ENCODE data around the gene ITGA1. TPM values are rescaled to one million over a fixed set of nuclear protein-coding genes. Genes with fewer than 3 reads are reported as not detected.

The ITGA1 gene
- total and polyA plus RNA-seq, 4 donors = 17.8 to 152 (median 98.5) TPM

- H3K9me3 ChIP-seq (ENCODE audit: control insufficient read depth, low read length) = no peaks in the 10 kb centered on the region
- no peak for DNase-seq
- 21 to 25% methylated on average over 3 of the region's 3 CpGs for WGBS, 2 donors
- H3K4me1 ChIP-seq (ENCODE audit: control insufficient read depth in 1 of 2, insufficient read depth in 2 of 2, low read length in 2 of 2) = no peaks in the 10 kb centered on the region
- H3K36me3 ChIP-seq (ENCODE audit: control insufficient read depth in 1 of 2, insufficient read depth in 2 of 2, low read length in 1 of 2) = peaks cover 0 to 5% of the 10 kb centered on the region in 2 donors
- no peak overlapping the region for H3K4me3 ChIP-seq (ENCODE audit: low read length in 2 of 2)
- no peaks in the 10 kb centered on the region for H3K27me3 ChIP-seq (ENCODE audit: control insufficient read depth in 1 of 2, insufficient read depth in 2 of 2, low read length in 1 of 2)
- no peak overlapping the region for H3K27ac ChIP-seq (ENCODE audit: low read depth in 1 of 2, low read length in 2 of 2)
- peak; percentile 63 for ATAC-seq (ENCODE audit: low FRiP score)
- intact Hi-C loops (cut with DNase I) = no loop called here
Measured at GRCh38 chr5:52875827-52876226, 88.1 kb downstream of the ITGA1 start.

DNA sequence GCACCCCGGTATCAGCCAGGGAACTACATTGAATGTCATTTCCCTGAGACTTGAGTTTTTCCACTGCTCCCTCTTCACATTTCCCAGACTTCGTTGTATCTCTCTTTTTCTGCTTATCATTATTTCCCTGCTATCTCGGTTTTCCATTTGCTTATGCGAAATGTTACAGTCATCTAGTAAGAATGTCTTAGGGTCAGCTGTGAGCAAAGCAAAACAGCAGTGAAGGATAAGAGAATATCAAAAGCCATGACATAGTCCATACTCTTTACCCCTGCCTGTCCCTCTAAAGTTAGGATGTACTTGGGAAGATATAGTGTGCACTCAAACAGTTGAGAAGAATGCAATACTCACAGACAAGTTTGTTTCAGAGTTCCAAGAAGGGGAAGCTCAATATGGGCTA, 88.7 kb downstream of the ITGA1 start:
- intact Hi-C loops (cut with DNase I) = no loop called here
- no peak for DNase-seq
- H3K4me3 ChIP-seq (ENCODE audit: low read length in 2 of 2) = no peak overlapping the region
- 16 to 19% methylated on average over 4 of the region's 4 CpGs for WGBS, 2 donors
- no peak for ATAC-seq (ENCODE audit: low FRiP score)
- no peaks in the 10 kb centered on the region for H3K4me1 ChIP-seq (ENCODE audit: control insufficient read depth in 1 of 2, insufficient read depth in 2 of 2, low read length in 2 of 2)
- no peaks in the 10 kb centered on the region for H3K9me3 ChIP-seq (ENCODE audit: control insufficient read depth, low read length)
- H3K27me3 ChIP-seq (ENCODE audit: control insufficient read depth in 1 of 2, insufficient read depth in 2 of 2, low read length in 1 of 2) = no peaks in the 10 kb centered on the region
- H3K27ac ChIP-seq (ENCODE audit: low read depth in 1 of 2, low read length in 2 of 2) = no peak overlapping the region
- peaks cover 0 to 5% of the 10 kb centered on the region in 2 donors for H3K36me3 ChIP-seq (ENCODE audit: control insufficient read depth in 1 of 2, insufficient read depth in 2 of 2, low read length in 1 of 2)

DNA sequence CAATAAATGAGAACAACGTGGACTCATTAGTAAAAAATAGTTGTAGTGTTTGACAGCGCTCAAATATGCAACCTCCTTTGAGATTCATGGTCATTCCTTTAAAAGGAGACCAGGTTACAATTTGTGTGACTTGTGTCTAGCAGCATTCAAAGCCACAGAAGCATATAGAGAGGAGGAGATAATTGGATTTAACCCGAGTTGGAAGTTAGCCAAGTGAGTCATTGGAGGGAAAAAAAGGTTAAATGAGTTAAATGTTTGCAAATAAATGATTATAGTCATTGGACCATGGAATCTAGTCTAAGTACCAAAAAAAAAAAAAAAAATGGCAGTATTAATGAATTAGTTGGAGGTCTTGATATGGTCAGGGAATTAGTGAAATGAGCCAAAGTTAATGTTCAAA, 90.9 kb downstream of the ITGA1 start:
- peaks cover 0 to 5% of the 10 kb centered on the region in 2 donors for H3K36me3 ChIP-seq (ENCODE audit: control insufficient read depth in 1 of 2, insufficient read depth in 2 of 2, low read length in 1 of 2)
- ATAC-seq (ENCODE audit: low FRiP score) (no peak), DNase-seq (no peak)
- H3K9me3 ChIP-seq (ENCODE audit: control insufficient read depth, low read length) = no peaks in the 10 kb centered on the region
- H3K4me3 ChIP-seq (ENCODE audit: low read length in 2 of 2) = no peak overlapping the region
- H3K4me1 ChIP-seq (ENCODE audit: control insufficient read depth in 1 of 2, insufficient read depth in 2 of 2, low read length in 2 of 2) = peaks cover 0 to 1% of the 10 kb centered on the region in 2 donors
- no peak overlapping the region for H3K27ac ChIP-seq (ENCODE audit: low read depth in 1 of 2, low read length in 2 of 2)
- H3K27me3 ChIP-seq (ENCODE audit: control insufficient read depth in 1 of 2, insufficient read depth in 2 of 2, low read length in 1 of 2) = no peaks in the 10 kb centered on the region
- 79 to 84% methylated on average over 3 of the region's 3 CpGs for WGBS, 2 donors
- intact Hi-C loops (cut with DNase I) = no loop called here

DNA sequence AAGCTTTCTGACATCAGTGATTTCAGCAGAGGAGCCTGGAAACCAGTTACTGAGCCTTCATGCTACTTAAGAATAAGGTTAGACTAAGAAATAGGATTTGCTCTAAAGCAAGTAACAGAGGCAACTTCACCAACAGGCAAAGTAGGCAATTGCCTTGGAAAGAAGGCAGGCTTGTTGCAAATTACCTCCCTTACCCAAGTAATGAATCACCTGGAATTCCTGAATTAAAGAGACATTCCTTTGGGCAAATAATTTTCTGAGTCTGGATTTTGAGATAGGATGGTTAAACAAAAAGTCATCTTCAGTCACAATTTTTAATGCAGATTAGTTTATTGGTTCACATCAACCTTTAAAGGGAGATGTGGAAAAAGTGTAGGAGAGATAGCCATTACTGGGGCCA, 92.8 kb downstream of the ITGA1 start:
- ATAC-seq (ENCODE audit: low FRiP score) = no peak
- Histone ChIP-seq H3K27me3 (ENCODE audit: control insufficient read depth in 1 of 2, insufficient read depth in 2 of 2, low read length in 1 of 2) (no peaks in the 10 kb centered on the region), H3K4me1 (ENCODE audit: control insufficient read depth in 1 of 2, insufficient read depth in 2 of 2, low read length in 2 of 2) (peaks cover 0 to 1% of the 10 kb centered on the region in 2 donors), H3K4me3 (ENCODE audit: low read length in 2 of 2) (no peak overlapping the region), H3K36me3 (ENCODE audit: control insufficient read depth in 1 of 2, insufficient read depth in 2 of 2, low read length in 1 of 2) (peaks cover 0 to 5% of the 10 kb centered on the region in 2 donors), H3K27ac (ENCODE audit: low read depth in 1 of 2, low read length in 2 of 2) (no peak overlapping the region), H3K9me3 (ENCODE audit: control insufficient read depth, low read length) (no peaks in the 10 kb centered on the region)
- DNase-seq = no peak
- intact Hi-C loops (cut with DNase I) = no loop called here

- peak overlapping the region in 1 of 2 donors; percentile 38 for H3K27ac ChIP-seq (ENCODE audit: low read depth in 1 of 2, low read length in 2 of 2)
- peaks cover 0 to 5% of the 10 kb centered on the region in 2 donors for H3K36me3 ChIP-seq (ENCODE audit: control insufficient read depth in 1 of 2, insufficient read depth in 2 of 2, low read length in 1 of 2)
- H3K9me3 ChIP-seq (ENCODE audit: control insufficient read depth, low read length) = no peaks in the 10 kb centered on the region
- no peaks in the 10 kb centered on the region for H3K27me3 ChIP-seq (ENCODE audit: control insufficient read depth in 1 of 2, insufficient read depth in 2 of 2, low read length in 1 of 2)
- ATAC-seq (ENCODE audit: low FRiP score) = no peak
- H3K4me1 ChIP-seq (ENCODE audit: control insufficient read depth in 1 of 2, insufficient read depth in 2 of 2, low read length in 2 of 2) = peaks cover 0 to 1% of the 10 kb centered on the region in 2 donors
- intact Hi-C loops (cut with DNase I) = no loop called here
- 85 to 89% methylated on average over 4 of the region's 4 CpGs for WGBS, 2 donors
- H3K4me3 ChIP-seq (ENCODE audit: low read length in 2 of 2) = no peak overlapping the region
- no peak for DNase-seq
Measured at GRCh38 chr5:52881468-52881867, 93.8 kb downstream of the ITGA1 start.

GRCh38 chr5:52883110-52883509, 95.4 kb downstream of the ITGA1 start:
- intact Hi-C loops (cut with DNase I) = no loop called here
- H3K36me3 ChIP-seq (ENCODE audit: control insufficient read depth in 1 of 2, insufficient read depth in 2 of 2, low read length in 1 of 2) = peaks cover 0 to 2% of the 10 kb centered on the region in 2 donors
- 67 to 75% methylated on average over 4 of the region's 4 CpGs for WGBS, 2 donors

GRCh38 chr5:52884453-52884852, 96.7 kb downstream of the ITGA1 start:
- no peak overlapping the region for H3K4me3 ChIP-seq (ENCODE audit: low read length in 2 of 2)
- H3K36me3 ChIP-seq (ENCODE audit: control insufficient read depth in 1 of 2, insufficient read depth in 2 of 2, low read length in 1 of 2) = peaks cover 0 to 2% of the 10 kb centered on the region in 2 donors
- intact Hi-C loops (cut with DNase I) = no loop called here
- ATAC-seq (ENCODE audit: low FRiP score) (no peak), DNase-seq (no peak)
- no peak overlapping the region for H3K27ac ChIP-seq (ENCODE audit: low read depth in 1 of 2, low read length in 2 of 2)
- no peaks in the 10 kb centered on the region for H3K9me3 ChIP-seq (ENCODE audit: control insufficient read depth, low read length)
- H3K4me1 ChIP-seq (ENCODE audit: control insufficient read depth in 1 of 2, insufficient read depth in 2 of 2, low read length in 2 of 2) = peaks cover 1 to 2% of the 10 kb centered on the region in 2 donors
- H3K27me3 ChIP-seq (ENCODE audit: control insufficient read depth in 1 of 2, insufficient read depth in 2 of 2, low read length in 1 of 2) = no peaks in the 10 kb centered on the region
- 32 to 45% methylated on average over 1 of the region's 1 CpG for WGBS, 2 donors

More at GRCh38 chr5:52883110-52883509, 95.4 kb downstream of the ITGA1 start:
- H3K27ac ChIP-seq (ENCODE audit: low read depth in 1 of 2, low read length in 2 of 2) = no peak overlapping the region
- H3K4me3 ChIP-seq (ENCODE audit: low read length in 2 of 2) = no peak overlapping the region
- ATAC-seq (ENCODE audit: low FRiP score) = no peak
- peaks cover 0 to 1% of the 10 kb centered on the region in 2 donors for H3K4me1 ChIP-seq (ENCODE audit: control insufficient read depth in 1 of 2, insufficient read depth in 2 of 2, low read length in 2 of 2)
- H3K9me3 ChIP-seq (ENCODE audit: control insufficient read depth, low read length) = no peaks in the 10 kb centered on the region
- DNase-seq = no peak
- no peaks in the 10 kb centered on the region for H3K27me3 ChIP-seq (ENCODE audit: control insufficient read depth in 1 of 2, insufficient read depth in 2 of 2, low read length in 1 of 2)

- WGBS, 2 donors = 91 to 92% methylated on average over 4 of the region's 4 CpGs
- DNase-seq = no peak
- H3K27ac ChIP-seq (ENCODE audit: low read depth in 1 of 2, low read length in 2 of 2) = no peak overlapping the region
- no peak for ATAC-seq (ENCODE audit: low FRiP score)
- no peaks in the 10 kb centered on the region for H3K27me3 ChIP-seq (ENCODE audit: control insufficient read depth in 1 of 2, insufficient read depth in 2 of 2, low read length in 1 of 2)
- H3K9me3 ChIP-seq (ENCODE audit: control insufficient read depth, low read length) = no peaks in the 10 kb centered on the region
- H3K4me3 ChIP-seq (ENCODE audit: low read length in 2 of 2) = no peak overlapping the region
- peaks cover 0 to 2% of the 10 kb centered on the region in 2 donors for H3K36me3 ChIP-seq (ENCODE audit: control insufficient read depth in 1 of 2, insufficient read depth in 2 of 2, low read length in 1 of 2)
- intact Hi-C loops (cut with DNase I) = no loop called here
- H3K4me1 ChIP-seq (ENCODE audit: control insufficient read depth in 1 of 2, insufficient read depth in 2 of 2, low read length in 2 of 2) = peaks cover 4% of the 10 kb centered on the region in 2 donors
Measured at GRCh38 chr5:52885614-52886013, 97.9 kb downstream of the ITGA1 start.

- 63 to 74% methylated on average over 2 of the region's 2 CpGs for WGBS, 2 donors
- ATAC-seq (ENCODE audit: low FRiP score) (no peak), DNase-seq (no peak)
- no peaks in the 10 kb centered on the region for H3K9me3 ChIP-seq (ENCODE audit: control insufficient read depth, low read length)
- H3K4me3 ChIP-seq (ENCODE audit: low read length in 2 of 2) = no peak overlapping the region
- H3K36me3 ChIP-seq (ENCODE audit: control insufficient read depth in 1 of 2, insufficient read depth in 2 of 2, low read length in 1 of 2) = peaks cover 0 to 2% of the 10 kb centered on the region in 2 donors
- no peak overlapping the region for H3K27ac ChIP-seq (ENCODE audit: low read depth in 1 of 2, low read length in 2 of 2)
- intact Hi-C loops (cut with DNase I) = no loop called here
- H3K27me3 ChIP-seq (ENCODE audit: control insufficient read depth in 1 of 2, insufficient read depth in 2 of 2, low read length in 1 of 2) = no peaks in the 10 kb centered on the region
- H3K4me1 ChIP-seq (ENCODE audit: control insufficient read depth in 1 of 2, insufficient read depth in 2 of 2, low read length in 2 of 2) = peaks cover 4% of the 10 kb centered on the region in 2 donors
Measured at GRCh38 chr5:52886206-52886605, 98.5 kb downstream of the ITGA1 start.

Measured in aorta (tissue), 5 donors.